ENCODE measurements around the gene CD59.
"Not testable (repeated sequence)": the region's sequence is repeated elsewhere in the genome, so short reads cannot be mapped to it uniquely, and the experiment has no call there.

Gene CD59

GRCh38 chr11:33682446-33682845, 53.8 kb downstream of the CD59 start:
- no peak for DNase-seq (ENCODE audit: low read depth)
- H3K4me3 ChIP-seq (replicated peaks; ENCODE audit: low read depth, low read length): no peak overlapping the region
- peak; percentile 34 for TF ChIP-seq CTCF (IDR thresholded peaks at IDR 0.05; ENCODE audit: low read length, missing control alignments)

DNA sequence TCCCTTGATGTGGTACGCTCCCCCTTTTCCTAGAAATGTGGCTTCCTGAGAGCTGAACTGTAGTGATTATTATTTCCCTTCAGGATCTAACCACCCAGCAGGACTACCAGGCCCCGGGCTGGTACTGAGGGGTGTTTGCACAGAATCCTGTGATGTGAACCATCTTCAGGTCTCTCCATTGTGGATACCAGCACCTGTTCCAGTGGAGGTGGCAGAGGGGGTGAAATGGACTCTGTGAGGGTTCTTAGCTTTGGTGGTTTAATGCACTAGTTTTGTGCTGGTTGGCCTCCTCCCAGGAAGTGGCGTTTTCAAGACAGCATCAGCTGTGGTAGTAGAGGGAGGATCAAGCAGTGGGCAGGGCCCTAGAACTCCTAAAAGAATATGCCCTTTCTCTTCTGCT, 54.2 kb downstream of the CD59 start:
- no peak for DNase-seq (ENCODE audit: low read depth)
- no peak overlapping the region for H3K4me3 ChIP-seq (replicated peaks; ENCODE audit: low read depth, low read length)
- no peak for TF ChIP-seq CTCF (IDR thresholded peaks at IDR 0.05; ENCODE audit: low read length, missing control alignments)

GRCh38 chr11:33678616-33679015, 57.6 kb downstream of the CD59 start:
- H3K4me3 ChIP-seq (replicated peaks; ENCODE audit: low read depth, low read length); DNase-seq (ENCODE audit: low read depth): not testable (repeated sequence)

DNA sequence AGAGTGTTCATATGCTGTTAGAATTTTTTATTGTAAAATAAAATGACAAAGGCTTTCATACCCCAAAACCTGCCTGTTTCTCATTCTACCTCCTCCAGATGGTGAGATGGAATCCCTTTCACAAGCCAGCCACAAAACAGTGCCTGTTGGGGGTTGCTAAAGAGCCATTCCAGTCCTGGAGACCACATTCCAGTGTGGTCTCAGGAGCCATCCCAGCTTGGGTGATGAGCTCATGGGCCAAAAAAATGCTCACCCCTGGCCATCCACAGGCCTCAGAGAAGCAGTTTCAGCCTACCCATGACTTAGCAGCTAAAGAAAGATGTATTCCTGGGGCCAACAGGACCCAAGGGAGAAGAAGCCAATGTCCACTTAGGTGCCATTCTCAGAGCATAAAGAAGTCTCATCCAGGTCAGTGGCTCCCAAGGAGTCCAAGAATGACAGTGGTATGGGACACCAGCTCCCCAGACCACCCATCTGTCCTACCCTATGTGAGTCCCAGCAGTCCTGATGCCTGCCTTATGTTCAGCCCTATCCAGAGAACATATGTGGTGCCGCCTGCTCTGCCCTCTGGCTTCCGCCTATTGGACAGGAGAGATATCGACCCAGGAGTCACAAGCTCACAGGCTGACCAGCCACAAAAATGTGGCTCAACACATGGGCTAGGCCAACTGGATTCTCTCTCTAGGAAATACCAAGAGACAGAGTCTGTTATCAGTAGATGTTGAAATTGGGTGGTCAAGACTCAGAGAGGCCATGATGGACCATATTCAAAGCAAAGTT, 62.0 kb downstream of the CD59 start:
- no peak for TF ChIP-seq CTCF (IDR thresholded peaks at IDR 0.05; ENCODE audit: low read length, missing control alignments)
- DNase-seq (ENCODE audit: low read depth): no peak
- no peak overlapping the region for H3K4me3 ChIP-seq (replicated peaks; ENCODE audit: low read depth, low read length)

DNA sequence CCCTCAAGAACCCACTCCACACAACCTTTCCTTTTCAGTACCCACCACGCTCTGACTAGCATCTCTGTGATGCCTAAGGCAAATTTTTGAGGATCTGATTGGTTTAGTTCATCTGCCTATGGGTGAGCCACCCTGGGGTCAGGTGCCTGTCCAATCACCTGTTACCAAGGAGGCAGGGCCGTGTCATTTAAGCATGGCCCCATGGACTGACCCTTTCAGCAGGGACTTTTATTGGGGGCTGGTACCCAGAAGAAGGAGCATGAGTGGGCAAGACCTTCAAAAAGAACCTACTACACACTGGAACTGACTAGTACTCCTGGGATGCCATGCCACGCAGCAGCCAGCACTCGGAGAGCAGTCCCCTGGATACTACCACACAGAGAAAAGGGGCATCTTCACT, 64.0 kb downstream of the CD59 start:
- no peak overlapping the region for H3K4me3 ChIP-seq (replicated peaks; ENCODE audit: low read depth, low read length)
- no peak for TF ChIP-seq CTCF (IDR thresholded peaks at IDR 0.05; ENCODE audit: low read length, missing control alignments)
- DNase-seq (ENCODE audit: low read depth): no peak

DNA sequence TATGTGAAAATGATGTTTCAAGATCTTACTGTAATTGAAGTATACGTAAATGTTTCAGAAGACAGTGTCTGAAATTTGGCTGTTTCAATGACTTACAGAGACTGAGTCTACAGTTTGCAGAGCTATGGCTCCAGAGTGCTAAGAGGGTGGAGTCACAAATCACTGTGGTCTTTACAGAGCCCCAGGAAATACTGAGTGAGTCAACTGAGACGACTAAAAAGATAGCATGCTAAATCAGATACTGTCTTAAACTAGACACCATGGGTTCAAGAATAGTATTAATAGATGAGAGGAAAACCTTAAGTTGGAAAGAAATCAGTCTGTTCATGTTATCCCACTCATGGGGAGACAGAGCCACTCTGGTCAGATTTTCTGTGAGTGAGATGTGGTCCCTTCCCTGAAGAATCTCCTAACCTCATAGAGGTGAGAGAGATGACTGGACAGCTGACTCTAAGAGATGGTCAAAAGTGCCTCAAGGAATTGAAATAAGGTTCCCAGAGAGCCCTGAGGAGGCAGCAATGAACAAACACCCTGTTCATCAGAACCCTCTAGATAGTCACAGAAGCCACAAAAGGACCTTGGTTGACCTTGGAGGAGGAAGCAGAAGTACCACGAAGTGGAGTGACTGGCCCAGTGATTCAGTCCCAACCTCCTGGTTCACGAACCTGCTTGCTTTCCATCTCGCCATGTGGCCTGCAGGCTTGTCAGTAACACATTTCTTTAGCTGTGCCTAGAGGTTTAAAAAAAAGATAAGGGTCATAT, 65.8 kb downstream of the CD59 start:
- H3K4me3 ChIP-seq (replicated peaks; ENCODE audit: low read depth, low read length): no peak overlapping the region
- no peak for TF ChIP-seq CTCF (IDR thresholded peaks at IDR 0.05; ENCODE audit: low read length, missing control alignments)
- DNase-seq (ENCODE audit: low read depth): peak; percentile 42

- no peak for TF ChIP-seq CTCF (IDR thresholded peaks at IDR 0.05; ENCODE audit: low read length, missing control alignments)
- DNase-seq (ENCODE audit: low read depth): no peak
- H3K4me3 ChIP-seq (replicated peaks; ENCODE audit: low read depth, low read length): no peak overlapping the region
Observed at GRCh38 chr11:33669598-33670249, 66.5 kb downstream of the CD59 start.

All from fibroblast of pulmonary artery (primary cell).